ENCODE results near the gene SORCS2.
"Not testable (repeated sequence)": the region's sequence is repeated elsewhere in the genome, so short reads cannot be mapped to it uniquely, and the experiment has no call there.

Gene SORCS2

GRCh38 chr4:7159923-7160322 is 32.4 kb upstream of the SORCS2 start:
- TF ChIP-seq, protein P1, sequence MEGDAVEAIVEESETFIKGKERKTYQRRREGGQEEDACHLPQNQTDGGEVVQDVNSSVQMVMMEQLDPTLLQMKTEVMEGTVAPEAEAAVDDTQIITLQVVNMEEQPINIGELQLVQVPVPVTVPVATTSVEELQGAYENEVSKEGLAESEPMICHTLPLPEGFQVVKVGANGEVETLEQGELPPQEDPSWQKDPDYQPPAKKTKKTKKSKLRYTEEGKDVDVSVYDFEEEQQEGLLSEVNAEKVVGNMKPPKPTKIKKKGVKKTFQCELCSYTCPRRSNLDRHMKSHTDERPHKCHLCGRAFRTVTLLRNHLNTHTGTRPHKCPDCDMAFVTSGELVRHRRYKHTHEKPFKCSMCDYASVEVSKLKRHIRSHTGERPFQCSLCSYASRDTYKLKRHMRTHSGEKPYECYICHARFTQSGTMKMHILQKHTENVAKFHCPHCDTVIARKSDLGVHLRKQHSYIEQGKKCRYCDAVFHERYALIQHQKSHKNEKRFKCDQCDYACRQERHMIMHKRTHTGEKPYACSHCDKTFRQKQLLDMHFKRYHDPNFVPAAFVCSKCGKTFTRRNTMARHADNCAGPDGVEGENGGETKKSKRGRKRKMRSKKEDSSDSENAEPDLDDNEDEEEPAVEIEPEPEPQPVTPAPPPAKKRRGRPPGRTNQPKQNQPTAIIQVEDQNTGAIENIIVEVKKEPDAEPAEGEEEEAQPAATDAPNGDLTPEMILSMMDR (IDR thresholded peaks at IDR 0.05; ENCODE audit: control insufficient read depth, insufficient read depth, low read depth, low read length, missing control alignments), result no peak

GRCh38 chr4:7160439-7160838 is 31.9 kb upstream of the SORCS2 start:
- no peak overlapping the region for H3K4me3 ChIP-seq (ENCODE audit: control insufficient read depth, low read depth, low read length)
- DNase-seq (ENCODE audit: low read depth), result no peak
- TF ChIP-seq, protein P1 (IDR thresholded peaks at IDR 0.05; ENCODE audit: control insufficient read depth, insufficient read depth, low read depth, low read length, missing control alignments), result no peak

More at GRCh38 chr4:7159923-7160322, 32.4 kb upstream of the SORCS2 start:
- H3K4me3 ChIP-seq (ENCODE audit: control insufficient read depth, low read depth, low read length), result no peak overlapping the region
- DNase-seq (ENCODE audit: low read depth), result no peak

GRCh38 chr4:7160951-7161440 is 31.3 kb upstream of the SORCS2 start:
- DNase-seq (ENCODE audit: low read depth), result no peak
- TF ChIP-seq, protein P1 (IDR thresholded peaks at IDR 0.05; ENCODE audit: control insufficient read depth, insufficient read depth, low read depth, low read length, missing control alignments), result no peak

GRCh38 chr4:7161721-7162214 is 30.6 kb upstream of the SORCS2 start:
- H3K4me3 ChIP-seq (ENCODE audit: control insufficient read depth, low read depth, low read length), result no peak overlapping the region
- TF ChIP-seq, protein P1 (IDR thresholded peaks at IDR 0.05; ENCODE audit: control insufficient read depth, insufficient read depth, low read depth, low read length, missing control alignments), result no peak
- DNase-seq (ENCODE audit: low read depth), result peak; percentile 13

More at GRCh38 chr4:7160951-7161440, 31.3 kb upstream of the SORCS2 start:
- no peak overlapping the region for H3K4me3 ChIP-seq (ENCODE audit: control insufficient read depth, low read depth, low read length)

- not testable (repeated sequence) for DNase-seq (ENCODE audit: low read depth); H3K4me3 ChIP-seq (ENCODE audit: control insufficient read depth, low read depth, low read length)
Observed at GRCh38 chr4:7165056-7165873, 27.1 kb upstream of the SORCS2 start.

GRCh38 chr4:7165874-7166201 is 26.5 kb upstream of the SORCS2 start:
- no peak overlapping the region for H3K4me3 ChIP-seq (ENCODE audit: control insufficient read depth, low read depth, low read length)
- TF ChIP-seq, protein P1 (IDR thresholded peaks at IDR 0.05; ENCODE audit: control insufficient read depth, insufficient read depth, low read depth, low read length, missing control alignments), result no peak
- DNase-seq (ENCODE audit: low read depth), result no peak

- TF ChIP-seq, protein P1 (IDR thresholded peaks at IDR 0.05; ENCODE audit: control insufficient read depth, insufficient read depth, low read depth, low read length, missing control alignments), result no peak
- no peak for DNase-seq (ENCODE audit: low read depth)
- no peak overlapping the region for H3K4me3 ChIP-seq (ENCODE audit: control insufficient read depth, low read depth, low read length)
Observed at GRCh38 chr4:7166237-7166636, 26.1 kb upstream of the SORCS2 start.
